GM20431 (cell line): ENCODE measurements around the gene SPEM3.

Experiments used
- in situ Hi-C: fragments of 300-500 bp; cut with MseI, MboI; formaldehyde crosslinking; loops from one replicate; pipeline ENCODE4 v1.15.0; 2020; ENCODE audit warnings: low sequenced_read_pairs; ENCODE audit not compliant: unreplicated experiment

The SPEM3 gene

GRCh38 chr17:7403727-7403976, 25.0 kb upstream of the SPEM3 start:
- in situ Hi-C loops, result no loop called here

GRCh38 chr17:7403977-7404736, 24.5 kb upstream of the SPEM3 start, which contains the start of gene TMEM256:
Gene TMEM256 (minus strand): TSS chr17:7404097. CDS start chr17:7404084, 13 bp downstream.
- in situ Hi-C loops, result no loop called here

- in situ Hi-C loops, result no loop called here
These were observed 23.8 kb upstream of the SPEM3 start for GRCh38 chr17:7404737-7405349.

GRCh38 chr17:7405350-7406234, 23.1 kb upstream of the SPEM3 start:
- in situ Hi-C loops, result no loop called here

GRCh38 chr17:7406235-7406825, 22.3 kb upstream of the SPEM3 start:
- in situ Hi-C loops, result no loop called here

- in situ Hi-C loops, result no loop called here
These were observed 21.6 kb upstream of the SPEM3 start for GRCh38 chr17:7407082-7407481.

GRCh38 chr17:7407485-7408251, 21.0 kb upstream of the SPEM3 start, which contains the start of gene NLGN2:
Gene NLGN2 (plus strand): TSS chr17:7407845. CDS start chr17:7408256, 411 bp downstream.
- in situ Hi-C loops, result no loop called here

GRCh38 chr17:7408252-7408727, 20.4 kb upstream of the SPEM3 start:
- in situ Hi-C loops, result no loop called here

- in situ Hi-C loops, result no loop called here
These were observed 19.8 kb upstream of the SPEM3 start for GRCh38 chr17:7408863-7409262.

- in situ Hi-C loops, result no loop called here
These were observed 18.9 kb upstream of the SPEM3 start for GRCh38 chr17:7409716-7410115.

- in situ Hi-C loops, result no loop called here
These were observed 17.8 kb upstream of the SPEM3 start for GRCh38 chr17:7410634-7411426.

- in situ Hi-C loops, result no loop called here
These were observed 17.3 kb upstream of the SPEM3 start for GRCh38 chr17:7411427-7411750.

GRCh38 chr17:7413346-7413985, 15.2 kb upstream of the SPEM3 start:
- in situ Hi-C loops, result no loop called here

GRCh38 chr17:7414837-7415236, 13.8 kb upstream of the SPEM3 start:
- in situ Hi-C loops, result no loop called here

- in situ Hi-C loops, result no loop called here
These were observed 12.9 kb upstream of the SPEM3 start for GRCh38 chr17:7415784-7416183.

GRCh38 chr17:7416323-7416722, 12.3 kb upstream of the SPEM3 start:
- in situ Hi-C loops, result no loop called here

- in situ Hi-C loops, result no loop called here
These were observed 11.5 kb upstream of the SPEM3 start for GRCh38 chr17:7417056-7417655.

- in situ Hi-C loops, result no loop called here
These were observed 10.0 kb upstream of the SPEM3 start for GRCh38 chr17:7418472-7419152.
